Measurements from ENCODE around the gene C16orf89.

The C16orf89 gene

GRCh38 chr16:5033256-5034166 lies 32.2 kb downstream of the C16orf89 start, which contains the start of gene NAGPA:
TSS of gene NAGPA (minus strand) at chr16:5033935. CDS start at chr16:5033914, 21 bp downstream.
- peak; percentile 49 for FAIRE-seq
- DNase-seq (ENCODE audit: insufficient read length, low spot score): peak; percentile 92

- no peak for DNase-seq (ENCODE audit: insufficient read length, low spot score)
Measured at GRCh38 chr16:5032748-5033167, 33.0 kb downstream of the C16orf89 start.

GRCh38 chr16:5031601-5032000 lies 34.2 kb downstream of the C16orf89 start:
- no peak for FAIRE-seq
- no peak for DNase-seq (ENCODE audit: insufficient read length, low spot score)

More at GRCh38 chr16:5032748-5033167, 33.0 kb downstream of the C16orf89 start:
- no peak for FAIRE-seq

GRCh38 chr16:5030251-5030870 lies 35.4 kb downstream of the C16orf89 start:
- DNase-seq (ENCODE audit: insufficient read length, low spot score): no peak
- FAIRE-seq: no peak

GRCh38 chr16:5028950-5029475 lies 36.7 kb downstream of the C16orf89 start:
- no peak for FAIRE-seq
- no peak for DNase-seq (ENCODE audit: insufficient read length, low spot score)

GRCh38 chr16:5027575-5028235 lies 38.1 kb downstream of the C16orf89 start:
- FAIRE-seq (no peak), DNase-seq (ENCODE audit: insufficient read length, low spot score) (no peak)

- FAIRE-seq (no peak), DNase-seq (ENCODE audit: insufficient read length, low spot score) (no peak)
Measured at GRCh38 chr16:5027086-5027485, 38.7 kb downstream of the C16orf89 start.

- FAIRE-seq: no peak
- DNase-seq (ENCODE audit: insufficient read length, low spot score): no peak
Measured at GRCh38 chr16:5026664-5027063, 39.1 kb downstream of the C16orf89 start.

- DNase-seq (ENCODE audit: insufficient read length, low spot score): no peak
Measured at GRCh38 chr16:5025171-5025632, 40.6 kb downstream of the C16orf89 start.

GRCh38 chr16:5024632-5025031 lies 41.1 kb downstream of the C16orf89 start:
- no peak for FAIRE-seq
- DNase-seq (ENCODE audit: insufficient read length, low spot score): peak; percentile 50

More at GRCh38 chr16:5025171-5025632, 40.6 kb downstream of the C16orf89 start:
- FAIRE-seq: no peak

- DNase-seq (ENCODE audit: insufficient read length, low spot score) (no peak), FAIRE-seq (no peak)
Measured at GRCh38 chr16:5022521-5022920, 43.2 kb downstream of the C16orf89 start.

- FAIRE-seq (peak; percentile 9), DNase-seq (ENCODE audit: insufficient read length, low spot score) (no peak)
Measured at GRCh38 chr16:5020551-5020950, 45.2 kb downstream of the C16orf89 start.

- FAIRE-seq (no peak), DNase-seq (ENCODE audit: insufficient read length, low spot score) (no peak)
Measured at GRCh38 chr16:5019775-5020174, 46.0 kb downstream of the C16orf89 start.

GRCh38 chr16:5018793-5019192 lies 47.0 kb downstream of the C16orf89 start:
- DNase-seq (ENCODE audit: insufficient read length, low spot score): no peak
- no peak for FAIRE-seq

- no peak for FAIRE-seq
- DNase-seq (ENCODE audit: insufficient read length, low spot score): no peak
Measured at GRCh38 chr16:5017678-5017969, 48.1 kb downstream of the C16orf89 start.

GRCh38 chr16:5016967-5017677 lies 48.6 kb downstream of the C16orf89 start:
- no peak for DNase-seq (ENCODE audit: insufficient read length, low spot score)
- FAIRE-seq: no peak

- DNase-seq (ENCODE audit: insufficient read length, low spot score): no peak
- FAIRE-seq: no peak
Measured at GRCh38 chr16:5015887-5016286, 49.9 kb downstream of the C16orf89 start.

GRCh38 chr16:5015351-5015750 lies 50.4 kb downstream of the C16orf89 start:
- DNase-seq (ENCODE audit: insufficient read length, low spot score) (no peak), FAIRE-seq (no peak)

GRCh38 chr16:5012887-5013286 lies 52.9 kb downstream of the C16orf89 start:
- no peak for FAIRE-seq
- no peak for DNase-seq (ENCODE audit: insufficient read length, low spot score)

GRCh38 chr16:5011637-5012036 lies 54.1 kb downstream of the C16orf89 start:
- DNase-seq (ENCODE audit: insufficient read length, low spot score) (no peak), FAIRE-seq (no peak)

Measured in HTR-8/SVneo (cell line).